ENCODE data around the gene NXT1. TPM values are rescaled to one million over a fixed set of nuclear protein-coding genes. Genes with fewer than 3 reads are reported as not detected.

The NXT1 gene
- total and polyA plus RNA-seq, 2 of the 4 experiments (the other 2 are of a cell fraction), result 23.6 to 25.5 TPM

GRCh38 chr20:23309781-23310180 lies 40.8 kb upstream of the NXT1 start:
- WGBS, 2 experiments (ENCODE audit: extremely low coverage in 2 of 2, insufficient read length in 1 of 2), result 70% methylated on average over 6 of the region's 10 CpGs; no CpG with 5 or more reads in 1 of the 2 experiments

More at GRCh38 chr20:23309781-23310180, 40.8 kb upstream of the NXT1 start:
- BruUV-seq (replicated peaks), result no TSS peak
- intact Hi-C loops (cut with micrococcal nuclease), result no loop called here
- H3K27ac ChIP-seq (ENCODE audit: insufficient read depth, low read length), result no peak overlapping the region
- H3K9ac ChIP-seq (ENCODE audit: low read depth, low read length), result no peak overlapping the region
- H4K5ac ChIP-seq (ENCODE audit: low read depth, low read length), result no peak overlapping the region
- no peak overlapping the region for H3K56ac ChIP-seq (ENCODE audit: extremely low read depth, insufficient read depth, low read length)
- no peak overlapping the region for H2BK20ac ChIP-seq (ENCODE audit: low read depth, low read length)
- POLR2A ChIA-PET (ENCODE audit: unreplicated experiment), result no interaction called here
- no peak overlapping the region for H3K4me3 ChIP-seq (ENCODE audit: insufficient read depth, low read depth, low read length)
- H2AFZ ChIP-seq (replicated peaks; ENCODE audit: low read length, poor library complexity), result no peak overlapping the region
- no peak overlapping the region for H4K8ac ChIP-seq (ENCODE audit: low read depth in 2 of 2, low read length in 2 of 2)
- CTCF ChIA-PET, result no interaction called here
- H4K91ac ChIP-seq (ENCODE audit: insufficient read depth, low read depth, low read length), result no peak overlapping the region
- H3K36me3 ChIP-seq (ENCODE audit: control insufficient read depth, insufficient read depth, low read length), result no peaks in the 10 kb centered on the region
- ATAC-seq (ENCODE audit: low read depth) (no peak), DNase-seq (no peak)
- no peak overlapping the region for H3K4ac ChIP-seq (ENCODE audit: low read depth, low read length)
- no peak overlapping the region for H2BK120ac ChIP-seq (ENCODE audit: low read depth, low read length)
- dilution Hi-C loops (cut with HindIII; ENCODE audit: low sequenced_read_pairs, unreplicated experiment), result no loop called here
- in situ Hi-C loops (cut with MboI; ENCODE audit: low sequenced_read_pairs), result no loop called here
- H3K27me3 ChIP-seq (ENCODE audit: control insufficient read depth, insufficient read depth, low read length), result peaks cover 1% of the 10 kb centered on the region; the same call in 1 of the 2 replicates
- no peak overlapping the region for H3K18ac ChIP-seq (ENCODE audit: low read depth, low read length)
- no peak overlapping the region for H3K23ac ChIP-seq (ENCODE audit: low read depth, low read length)
- H2BK15ac ChIP-seq (ENCODE audit: low read depth, low read length), result no peak overlapping the region
- no peak overlapping the region for H3K4me2 ChIP-seq (ENCODE audit: low read depth, low read length)
- no peak for TF ChIP-seq USF2 (IDR thresholded peaks at IDR 0.05; ENCODE audit: low read depth, low read length)
- TF ChIP-seq ELK1 (IDR thresholded peaks at IDR 0.05; ENCODE audit: borderline replicate concordance, low read depth, low read length), result no peak
- no peak for TF ChIP-seq MAZ (IDR thresholded peaks at IDR 0.05; ENCODE audit: borderline replicate concordance, low read depth, low read length)
- no peak for TF ChIP-seq POLR2A (IDR thresholded peaks at IDR 0.05; ENCODE audit: low read depth, low read length)
- no peak for TF ChIP-seq CEBPB (IDR thresholded peaks at IDR 0.05; ENCODE audit: low read depth, low read length)
- no peak for TF ChIP-seq SMC3 (IDR thresholded peaks at IDR 0.05; ENCODE audit: low read depth, low read length)
- TF ChIP-seq RFX5 (IDR thresholded peaks at IDR 0.05; ENCODE audit: low read depth, low read length), result no peak
- TF ChIP-seq FOS (IDR thresholded peaks at IDR 0.05; ENCODE audit: low read depth, low read length), result no peak
- TF ChIP-seq RAD21 (IDR thresholded peaks at IDR 0.05; ENCODE audit: low read length), result no peak
- TF ChIP-seq MAFK (IDR thresholded peaks at IDR 0.05; ENCODE audit: low read depth, low read length), result no peak
- no peak for TF ChIP-seq NFE2L2 (IDR thresholded peaks at IDR 0.05; ENCODE audit: low read depth, low read length)
- H4K20me1 ChIP-seq (ENCODE audit: insufficient read depth, low read length), result no peaks in the 10 kb centered on the region
- no peaks in the 10 kb centered on the region for H3K79me1 ChIP-seq (ENCODE audit: low read depth in 1 of 2, low read length in 2 of 2)
- no peak overlapping the region for H2AK9ac ChIP-seq (replicated peaks; ENCODE audit: low read depth, low read length, poor library complexity)
- no peaks in the 10 kb centered on the region; the same call in 1 of the 2 replicates for H3K9me1 ChIP-seq (ENCODE audit: insufficient read depth, low read length)
- H2BK5ac ChIP-seq (ENCODE audit: low read depth, low read length, poor library complexity, severe bottlenecking), result no peak overlapping the region
- H3K9me3 ChIP-seq (ENCODE audit: control insufficient read depth, insufficient read depth, low read length), result no peaks in the 10 kb centered on the region
- no peaks in the 10 kb centered on the region for H3K4me1 ChIP-seq (ENCODE audit: control insufficient read depth, insufficient read depth, low read length)
- no peak overlapping the region for H3K14ac ChIP-seq (replicated peaks; ENCODE audit: low read depth, low read length)
- H2AK5ac ChIP-seq (ENCODE audit: low read depth, low read length), result no peak overlapping the region

Data from IMR-90 (cell line).